ENCODE measurements around the gene AGPAT3.

GRCh38 chr21:43919283-43919682 lies 54.3 kb downstream of the AGPAT3 start:
- TF ChIP-seq POLR2AphosphoS5 (IDR thresholded peaks at IDR 0.05) (no peak), CTCF (IDR thresholded peaks at IDR 0.05) (no peak)
